Stimulated activated CD8-positive, alpha-beta memory T cell treated with anti-CD3 and anti-CD28 coated beads, Interleukin-15, amount 100 ng/mL, for 24 hours (primary cell): ENCODE data around the gene CAP1.
"Not testable (repeated sequence)": the region's sequence is repeated elsewhere in the genome, so short reads cannot be mapped to it uniquely, and the experiment has no call there.

Source experiments
- DNase-seq: peaks from one replicate; pipeline ENCODE4 v3.0.0-alpha.2; 2020; ENCODE audit warnings: low read depth

The CAP1 gene

GRCh38 chr1:40040511-40041465 is at the start of gene CAP1:
CAP1 (plus strand) TSS chr1:40040729; CDS start chr1:40059347, 18,618 bp downstream.
- DNase-seq, result peak; percentile 99

GRCh38 chr1:39992234-39992633 is 48.3 kb upstream of the CAP1 start:
- no peak for DNase-seq

- DNase-seq, result no peak
These were observed 47.6 kb upstream of the CAP1 start for GRCh38 chr1:39992888-39993287.

DNA sequence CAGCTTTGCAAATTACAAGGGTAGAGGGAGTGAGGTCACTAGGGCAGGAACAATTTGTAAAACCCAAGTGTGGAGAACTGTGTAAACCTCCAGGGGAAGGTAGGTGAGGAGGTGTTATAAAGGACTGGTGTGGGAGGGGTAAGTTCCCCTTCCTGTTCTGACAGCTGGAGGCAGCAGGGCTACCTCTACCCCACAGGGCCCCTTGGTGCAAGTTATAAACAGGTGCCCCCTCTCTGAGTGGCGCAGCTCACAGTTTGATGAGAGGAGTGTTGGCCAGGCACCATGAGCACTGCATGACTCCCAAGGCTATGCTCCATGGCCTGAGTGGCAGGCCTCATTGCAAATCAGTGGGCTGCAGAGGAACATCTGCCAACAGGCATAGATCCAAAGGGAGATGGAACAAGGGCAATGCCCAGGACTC is 44.5 kb upstream of the CAP1 start:
- DNase-seq, result no peak

DNA sequence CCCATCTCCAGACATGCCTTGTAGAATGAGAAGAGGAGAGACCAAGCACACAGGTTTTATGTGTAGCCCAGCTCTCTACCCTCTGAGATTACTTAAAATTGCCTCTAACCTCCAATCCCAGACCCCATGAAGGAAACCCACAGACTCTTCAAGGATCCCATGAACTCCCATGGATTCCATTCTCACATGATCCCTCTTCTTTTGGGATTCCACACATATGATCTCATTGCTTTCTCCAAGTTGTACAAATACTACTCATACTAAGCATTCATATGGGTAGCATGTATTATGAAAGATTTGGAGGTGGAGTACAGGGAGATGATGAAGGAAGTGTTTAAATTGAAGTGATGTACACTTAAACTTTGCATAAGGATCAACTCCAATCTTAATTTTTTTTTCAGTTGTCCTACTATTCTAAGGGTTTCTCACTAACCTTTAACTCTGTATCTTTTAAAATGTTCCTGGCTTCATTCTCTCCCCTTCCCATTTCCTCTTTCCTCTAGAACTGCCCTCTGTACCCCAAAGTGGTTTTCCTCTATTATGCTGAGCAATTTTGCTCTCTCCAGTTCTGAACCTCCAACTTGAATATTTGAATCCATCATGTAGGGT is 44.0 kb upstream of the CAP1 start:
- DNase-seq, result no peak

- DNase-seq, result no peak
These were observed 39.1 kb upstream of the CAP1 start for GRCh38 chr1:40001456-40001855.

DNA sequence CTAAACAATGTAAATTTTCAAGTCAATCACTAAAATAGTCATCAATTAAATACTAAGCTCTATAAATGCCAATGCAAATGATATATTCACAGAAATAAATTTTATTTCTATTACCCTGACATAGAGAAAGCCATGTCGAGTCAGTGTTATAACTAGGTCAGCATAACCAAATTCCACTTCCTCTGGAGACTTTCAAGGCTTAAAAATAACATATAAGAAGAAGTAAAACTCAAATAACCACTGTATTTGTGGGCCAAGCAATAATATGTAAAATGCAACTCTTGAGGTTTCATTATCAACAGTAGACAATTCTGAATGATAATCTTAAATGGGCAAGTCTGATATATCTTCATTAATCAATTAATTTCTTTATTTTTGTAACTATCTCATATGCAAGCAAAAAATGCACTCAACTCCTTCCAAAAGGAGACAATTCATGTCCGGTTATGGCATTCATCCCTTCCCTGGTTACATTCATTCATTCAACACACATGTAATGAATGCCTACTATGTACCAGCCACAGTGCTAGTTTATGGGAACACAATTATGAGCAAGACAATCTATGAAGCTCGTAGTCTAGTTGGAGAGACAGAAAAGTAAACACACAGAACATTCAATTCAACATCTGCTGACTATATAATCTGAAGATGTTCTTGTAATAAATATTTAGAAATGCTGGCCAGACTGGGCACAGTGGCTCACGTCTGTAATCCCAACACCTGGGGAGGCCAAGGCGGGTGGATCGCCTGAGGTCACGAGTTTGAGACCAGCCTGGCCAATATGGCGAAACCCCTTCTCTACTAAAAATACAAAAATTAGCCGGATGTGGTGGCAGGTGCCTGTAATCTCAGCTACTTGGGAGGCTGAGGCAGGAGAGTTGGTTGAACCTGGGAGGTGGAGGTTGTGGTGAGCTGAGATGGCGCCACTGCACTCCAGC is 37.1 kb upstream of the CAP1 start:
- no peak for DNase-seq

DNA sequence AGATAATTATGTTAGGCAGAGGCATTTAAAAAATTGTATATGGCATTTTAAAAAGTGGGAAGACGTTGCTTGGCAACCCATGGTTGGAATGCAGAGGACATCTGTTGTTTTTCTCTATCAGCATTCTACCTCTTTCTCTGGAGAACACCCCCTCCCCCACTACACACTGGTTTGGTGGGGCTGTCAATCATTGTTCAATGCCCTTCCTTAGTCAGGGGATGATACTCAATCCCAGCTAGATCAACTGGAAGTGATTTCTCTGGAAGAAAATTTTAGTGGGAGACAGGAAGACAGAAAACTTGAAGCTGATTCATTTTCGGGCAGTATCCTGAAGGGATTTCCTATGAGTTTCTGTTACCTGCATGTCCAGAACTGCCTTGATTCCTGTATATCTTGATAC is 35.7 kb upstream of the CAP1 start:
- no peak for DNase-seq

DNA sequence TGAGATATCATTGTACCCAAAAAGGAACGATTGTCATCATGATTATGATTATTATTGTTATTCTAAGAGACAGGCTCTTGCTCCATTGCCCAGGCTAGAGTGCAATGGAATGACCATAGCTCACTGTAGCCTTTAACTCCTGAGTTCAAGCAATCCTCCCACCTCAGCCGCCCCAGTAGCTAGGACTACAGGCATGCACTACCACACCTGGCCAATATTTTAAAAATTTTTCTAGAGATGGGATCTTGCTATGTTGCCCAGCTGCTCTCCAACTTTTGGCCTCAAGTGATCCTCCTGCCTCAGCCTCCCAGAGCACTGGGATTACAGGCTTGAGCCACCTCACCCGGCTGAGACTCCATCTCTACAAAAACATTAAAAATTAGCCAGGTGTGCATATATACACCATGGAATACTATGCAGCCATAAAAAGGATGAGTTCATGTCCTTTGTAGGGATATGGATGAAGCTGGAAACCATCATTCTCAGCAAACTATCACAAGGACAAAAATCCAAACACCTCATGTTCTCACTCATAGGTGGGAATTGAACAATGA is 33.0 kb upstream of the CAP1 start:
- DNase-seq, result not testable (repeated sequence)

- DNase-seq, result no peak
These were observed 29.3 kb upstream of the CAP1 start for GRCh38 chr1:40011198-40011597.

GRCh38 chr1:40014253-40014706 is 26.2 kb upstream of the CAP1 start:
- no peak for DNase-seq

GRCh38 chr1:40014812-40015594 is 25.5 kb upstream of the CAP1 start:
- DNase-seq, result no peak

DNA sequence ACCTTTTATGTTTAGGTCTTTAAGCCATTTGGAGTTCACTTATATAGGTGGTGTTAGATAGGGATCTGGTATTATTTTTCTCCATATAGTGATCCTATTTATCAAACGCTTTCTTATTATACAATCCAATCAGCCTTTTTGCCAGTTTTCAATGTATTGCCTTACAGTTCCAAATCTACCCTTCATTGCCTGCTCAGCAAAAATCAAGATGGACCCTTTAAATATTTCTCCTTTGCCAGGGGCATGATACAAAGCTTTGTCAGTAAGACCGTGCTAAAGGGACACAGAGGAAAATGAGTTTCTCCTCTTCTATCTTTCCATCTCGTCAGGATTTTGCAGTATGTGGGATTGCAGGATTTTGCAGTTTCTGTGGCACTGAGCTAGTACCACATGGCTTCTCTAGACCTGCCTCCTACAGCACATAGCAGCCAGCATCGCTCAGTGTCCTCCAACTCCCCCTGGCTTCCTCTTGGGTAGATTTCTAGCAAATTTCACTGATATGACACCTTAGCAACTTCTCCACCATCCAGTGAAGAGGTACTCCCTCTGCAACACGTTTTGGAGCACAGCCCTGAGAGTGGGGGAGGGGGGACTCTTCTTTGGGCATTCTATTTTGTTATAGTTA is 22.5 kb upstream of the CAP1 start:
- no peak for DNase-seq

- no peak for DNase-seq
These were observed 20.0 kb upstream of the CAP1 start for GRCh38 chr1:40020447-40021085.

- DNase-seq, result no peak
These were observed 17.1 kb upstream of the CAP1 start for GRCh38 chr1:40023379-40023944.

- no peak for DNase-seq
These were observed 15.9 kb upstream of the CAP1 start for GRCh38 chr1:40024671-40025070.

DNA sequence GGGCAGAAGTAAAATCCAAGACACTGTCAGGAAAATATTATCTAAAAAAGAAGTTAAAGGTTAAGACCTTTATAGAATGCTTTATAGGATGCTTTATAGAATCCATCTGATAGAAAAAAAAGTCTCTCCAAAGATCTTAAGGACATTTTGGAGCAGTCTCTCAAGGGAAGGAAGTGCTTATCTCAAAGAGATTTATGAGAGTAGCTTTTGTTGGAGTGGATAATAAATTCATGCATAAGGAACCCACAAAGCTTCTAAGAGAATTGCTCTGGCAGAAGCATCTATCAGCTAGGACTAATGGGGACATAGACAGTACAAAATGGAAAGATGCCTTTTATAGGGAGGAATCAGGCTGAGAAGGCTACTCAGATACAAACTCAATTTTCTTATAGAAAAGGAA is 12.9 kb upstream of the CAP1 start:
- DNase-seq, result no peak

DNA sequence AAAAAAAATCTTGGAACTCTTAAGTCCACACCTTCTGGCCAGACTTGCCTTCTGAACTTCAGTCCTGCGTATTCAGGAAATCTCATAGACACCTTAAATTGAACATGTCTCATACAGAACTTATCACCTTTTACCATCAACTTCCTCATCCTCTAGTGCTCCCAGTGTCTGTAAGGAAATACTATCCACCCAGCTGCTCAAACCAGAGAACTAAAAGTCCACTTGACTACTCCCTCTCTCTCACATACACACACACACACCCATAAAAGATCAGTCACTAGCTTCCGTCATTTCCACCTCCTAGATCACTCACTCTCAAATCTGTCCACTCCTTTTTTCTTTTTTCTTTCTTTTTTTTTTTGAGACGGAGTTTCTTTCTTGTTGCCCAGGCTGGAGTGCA is 10.9 kb upstream of the CAP1 start:
- DNase-seq, result no peak

DNA sequence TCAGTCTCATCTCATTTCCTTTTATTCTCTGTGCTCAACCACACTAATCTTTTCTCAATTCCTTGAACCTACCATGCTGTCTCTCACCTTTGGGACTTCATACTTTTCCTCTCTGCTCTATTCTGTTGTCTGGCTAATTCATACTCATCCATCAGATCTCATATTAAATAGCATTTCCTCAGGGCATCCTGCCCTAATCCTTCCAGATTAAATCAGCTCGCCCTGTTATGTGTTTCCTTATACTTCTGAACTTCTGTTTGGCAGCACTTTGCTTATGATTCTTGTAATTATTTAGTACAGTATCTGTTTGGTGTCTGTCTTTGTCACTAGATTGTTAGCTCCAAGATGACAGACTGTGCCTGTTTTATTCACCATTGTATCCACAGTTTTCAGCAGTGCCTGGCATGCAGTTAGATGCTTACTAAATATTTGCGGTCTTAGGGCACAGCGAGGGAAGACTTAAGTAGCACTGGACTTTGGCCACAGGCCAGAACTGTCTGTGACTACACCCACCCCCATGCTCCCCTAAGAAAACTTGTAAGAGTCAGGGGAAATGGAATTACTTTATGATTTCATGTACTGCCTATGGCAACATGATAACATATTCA is 9.9 kb upstream of the CAP1 start:
- no peak for DNase-seq
